OCI-LY7 (cell line): Measurements from ENCODE around the gene RAD17. TPM values are rescaled to one million over a fixed set of nuclear protein-coding genes. Genes with fewer than 3 reads are reported as not detected.

Experiments
- BruUV-seq: library from RNA; stranded (reverse); fragments of 400-500 nt; replicated peaks from 2 replicates; lab custom pipeline; 2021; lab: Mats Ljungman, UMichigan
- CTCF ChIA-PET: fragments of 300-600 bp; sonication (Branson Sonifier 250); formaldehyde crosslinking; loops from one replicate; lab custom pipeline; 2022; ENCODE audit warnings: antibody characterized with exemption; ENCODE audit not compliant: unreplicated experiment; lab: Charles Lee
- POLR2A ChIA-PET: fragments of 300-600 bp; sonication (Branson Sonifier 250); formaldehyde crosslinking; loops from one replicate; lab custom pipeline; 2022; ENCODE audit warnings: antibody characterized with exemption; lab: Charles Lee
- DNase-seq: peaks from one replicate; pipeline ENCODE4 v3.0.0-alpha.2; 2015; ENCODE audit warnings: low spot score
- H2AFZ ChIP-seq: fragments of 200-600 bp; sonication (generic), shearing (Covaris generic); 2 replicates; pipeline ENCODE4 v1.6.1; 2014; ENCODE audit warnings: mild to moderate bottlenecking, antibody characterized with exemption, low read length, moderate library complexity
- H3K27ac ChIP-seq: fragments of 200-600 bp; sonication (generic); 2 replicates; pipeline ENCODE4 v1.5.1; 2014; ENCODE audit warnings: mixed run types, low read depth, mild to moderate bottlenecking, moderate library complexity, low read length, inconsistent platforms; ENCODE audit not compliant: poor library complexity, severe bottlenecking
- H3K36me3 ChIP-seq: fragments of 200-600 bp; sonication (generic); 2 replicates; pipeline ENCODE4 v1.6.1; 2014; ENCODE audit warnings: mild to moderate bottlenecking, antibody characterized with exemption, low read length, moderate library complexity, mixed read lengths; ENCODE audit not compliant: insufficient read depth
- H3K4me1 ChIP-seq: fragments of 200-600 bp; sonication (generic); 2 replicates; pipeline ENCODE4 v1.5.1; 2014; ENCODE audit warnings: mild to moderate bottlenecking, low read length; ENCODE audit not compliant: insufficient read depth, poor library complexity, severe bottlenecking
- H3K4me2 ChIP-seq: fragments of 200-600 bp; sonication (generic); 2 replicates; pipeline ENCODE4 v1.6.1; 2014; ENCODE audit warnings: mild to moderate bottlenecking, low read length
- H3K4me3 ChIP-seq: fragments of 200-600 bp; sonication (generic); 2 replicates; pipeline ENCODE4 v1.5.1; 2014; ENCODE audit warnings: mild to moderate bottlenecking, low read depth, low read length; ENCODE audit not compliant: poor library complexity, severe bottlenecking
- H3K79me2 ChIP-seq: fragments of 200-600 bp; sonication (generic); 2 replicates; pipeline ENCODE4 v1.6.1; 2016; ENCODE audit warnings: low read depth, mild to moderate bottlenecking, low read length, moderate library complexity, mixed read lengths; ENCODE audit not compliant: insufficient read depth
- H3K9me2 ChIP-seq: fragments of 200-600 bp; sonication (generic); 2 replicates; pipeline ENCODE4 v1.6.1; 2016; ENCODE audit warnings: mild to moderate bottlenecking, low read length, mixed read lengths; ENCODE audit not compliant: insufficient read depth
- H3K9me3 ChIP-seq: fragments of 200-600 bp; sonication (generic); 2 replicates; pipeline ENCODE4 v1.6.1; 2014; ENCODE audit warnings: mild to moderate bottlenecking, mixed run types, low read length, mixed read lengths
- H4K20me1 ChIP-seq: fragments of 200-600 bp; sonication (generic); 2 replicates; pipeline ENCODE4 v1.6.1; 2014; ENCODE audit warnings: mild to moderate bottlenecking, antibody characterized with exemption, low read length, moderate library complexity, mixed read lengths; ENCODE audit not compliant: insufficient read depth
- EZH2phosphoT487 ChIP-seq: fragments of 200-600 bp; sonication (generic); IDR thresholded peaks from 2 replicates; pipeline ENCODE4 v1.6.1; 2018; ENCODE audit warnings: low read depth, borderline replicate concordance, mild to moderate bottlenecking, mixed run types, antibody characterized with exemption, low read length, moderate library complexity, mixed read lengths
- intact Hi-C: fragments of 100-400 bp; cut with micrococcal nuclease; formaldehyde crosslinking; loops from one replicate; pipeline ENCODE4 v1.10.0; 2022; ENCODE audit not compliant: unreplicated experiment
- total RNA-seq, 2 experiments: library from RNA; depleted of rRNA in 1 of 2; stranded (reverse); fragments of >200 nt in 1 of 2; shearing (Covaris generic) in 1 of 2; gene quantifications; 2 replicates each; pipeline ENCODE4 v1.2.3, GENCODE V29; 2014 to 2022
- TF ChIP-seq, protein P1 (sequence below): fragments of 200-600 bp; sonication (generic); conservative IDR thresholded peaks from 2 replicates; pipeline ENCODE4 v1.5.1; 2014; ENCODE audit warnings: mild to moderate bottlenecking, antibody characterized with exemption, low read length, moderate library complexity, mixed read lengths

The RAD17 gene
- total RNA-seq, 2 experiments from 2014 or later, result 64.1 to 79.1 TPM

DNA sequence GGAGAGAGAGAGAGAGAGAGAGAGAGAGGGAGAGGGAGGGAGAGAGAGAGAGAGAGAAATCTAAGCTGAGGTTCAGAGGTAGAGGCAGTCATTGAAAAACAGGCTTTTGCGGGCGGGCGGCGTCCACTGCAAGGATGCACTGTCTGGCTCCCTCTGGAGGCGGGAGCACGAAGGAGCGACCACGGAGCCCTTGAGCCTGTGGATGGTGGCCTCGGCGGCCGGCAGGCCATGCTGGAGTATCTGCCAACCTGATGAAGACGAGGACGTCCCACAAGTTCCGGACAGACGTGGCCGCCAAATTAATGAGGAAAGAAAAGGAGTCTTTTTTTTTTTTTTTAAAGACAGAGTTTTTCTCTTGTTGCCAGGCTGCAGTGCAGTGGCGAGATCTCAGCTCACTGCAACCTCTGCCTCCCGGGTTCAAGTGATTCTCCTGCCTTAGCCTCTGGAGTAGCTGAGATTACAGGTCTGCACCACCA lies 34.8 kb upstream of the RAD17 start:
- ChIA-PET POLR2A (interaction anchor here (0.7 to 1.2 kb wide), 2 partner anchors 38 to 184 kb away, joined by 3 to 4 read pairs; no protein-coding TSS in a partner anchor), CTCF (interaction anchor here (0.6 kb wide), 1 partner anchor 41 kb away, joined by 5 read pairs; no protein-coding TSS in a partner anchor)
- no TSS peak for BruUV-seq
- DNase-seq, result peak; percentile 82
- Histone ChIP-seq H3K4me3 (no peak overlapping the region), H3K9me3 (no peaks in the 10 kb centered on the region), H2AFZ (0 out of 2 replicates have a peak overlapping the region, but pooled peaks have one; percentile 47), H3K4me1 (peaks cover 16% of the 10 kb centered on the region), H3K9me2 (no peaks in the 10 kb centered on the region), H3K79me2 (no peaks in the 10 kb centered on the region), H4K20me1 (no peaks in the 10 kb centered on the region), H3K4me2 (no peak overlapping the region; the same call in 1 of the 2 replicates), H3K27ac (no peak overlapping the region), H3K36me3 (no peaks in the 10 kb centered on the region)
- no peak for TF ChIP-seq EZH2phosphoT487
- TF ChIP-seq, protein P1, sequence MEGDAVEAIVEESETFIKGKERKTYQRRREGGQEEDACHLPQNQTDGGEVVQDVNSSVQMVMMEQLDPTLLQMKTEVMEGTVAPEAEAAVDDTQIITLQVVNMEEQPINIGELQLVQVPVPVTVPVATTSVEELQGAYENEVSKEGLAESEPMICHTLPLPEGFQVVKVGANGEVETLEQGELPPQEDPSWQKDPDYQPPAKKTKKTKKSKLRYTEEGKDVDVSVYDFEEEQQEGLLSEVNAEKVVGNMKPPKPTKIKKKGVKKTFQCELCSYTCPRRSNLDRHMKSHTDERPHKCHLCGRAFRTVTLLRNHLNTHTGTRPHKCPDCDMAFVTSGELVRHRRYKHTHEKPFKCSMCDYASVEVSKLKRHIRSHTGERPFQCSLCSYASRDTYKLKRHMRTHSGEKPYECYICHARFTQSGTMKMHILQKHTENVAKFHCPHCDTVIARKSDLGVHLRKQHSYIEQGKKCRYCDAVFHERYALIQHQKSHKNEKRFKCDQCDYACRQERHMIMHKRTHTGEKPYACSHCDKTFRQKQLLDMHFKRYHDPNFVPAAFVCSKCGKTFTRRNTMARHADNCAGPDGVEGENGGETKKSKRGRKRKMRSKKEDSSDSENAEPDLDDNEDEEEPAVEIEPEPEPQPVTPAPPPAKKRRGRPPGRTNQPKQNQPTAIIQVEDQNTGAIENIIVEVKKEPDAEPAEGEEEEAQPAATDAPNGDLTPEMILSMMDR, result peak; percentile 80
- intact Hi-C loops, result loop anchor here (5.0 kb wide), 2 partner anchors 68 to 168 kb away; partner anchors contain the start of gene CCNB1

DNA sequence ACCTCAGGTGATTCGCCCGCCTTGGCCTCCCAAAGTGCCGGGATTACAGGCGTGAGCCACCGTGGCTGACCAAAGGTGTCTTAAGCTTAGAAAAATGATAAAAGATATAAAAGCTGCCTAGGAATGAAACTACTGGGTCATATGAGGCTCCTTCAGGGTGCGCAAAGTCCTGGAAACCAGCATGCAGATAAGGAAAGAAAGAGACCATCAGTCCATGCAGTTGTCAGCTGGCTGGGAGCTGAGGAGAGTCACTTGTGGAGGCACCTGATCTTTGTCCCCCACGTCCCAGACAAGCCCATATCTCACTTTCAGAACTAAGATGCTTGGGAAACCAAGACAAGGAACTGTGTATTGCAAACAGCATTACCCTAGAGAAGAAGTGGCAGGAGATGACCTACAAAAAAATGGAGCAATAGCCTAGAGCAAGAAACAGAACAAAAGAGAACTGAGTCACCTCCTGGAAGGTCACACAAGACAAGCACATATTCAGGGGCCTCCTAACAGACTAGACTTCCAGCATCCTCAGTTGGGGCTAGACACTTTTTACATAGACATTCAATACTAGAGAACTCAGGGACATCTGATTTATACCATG lies 34.2 kb upstream of the RAD17 start:
- Histone ChIP-seq H3K27ac (no peak overlapping the region), H3K4me3 (no peak overlapping the region), H2AFZ (no peak overlapping the region), H4K20me1 (no peaks in the 10 kb centered on the region), H3K79me2 (no peaks in the 10 kb centered on the region), H3K4me2 (no peak overlapping the region), H3K4me1 (peaks cover 16% of the 10 kb centered on the region), H3K36me3 (no peaks in the 10 kb centered on the region), H3K9me3 (no peaks in the 10 kb centered on the region), H3K9me2 (no peaks in the 10 kb centered on the region)
- ChIA-PET CTCF (interaction anchor here (0.6 kb wide), 1 partner anchor 42 kb away, joined by 5 read pairs; no protein-coding TSS in a partner anchor), POLR2A (interaction anchor here (0.7 to 1.7 kb wide), 3 partner anchors 35 to 184 kb away, joined by 3 to 4 read pairs (median 4); no protein-coding TSS in a partner anchor)
- no TSS peak for BruUV-seq
- DNase-seq, result no peak
- intact Hi-C loops, result no loop called here
- TF ChIP-seq, protein P1, result no peak
- no peak for TF ChIP-seq EZH2phosphoT487
